ENCODE results near the gene MDGA2.

DNA sequence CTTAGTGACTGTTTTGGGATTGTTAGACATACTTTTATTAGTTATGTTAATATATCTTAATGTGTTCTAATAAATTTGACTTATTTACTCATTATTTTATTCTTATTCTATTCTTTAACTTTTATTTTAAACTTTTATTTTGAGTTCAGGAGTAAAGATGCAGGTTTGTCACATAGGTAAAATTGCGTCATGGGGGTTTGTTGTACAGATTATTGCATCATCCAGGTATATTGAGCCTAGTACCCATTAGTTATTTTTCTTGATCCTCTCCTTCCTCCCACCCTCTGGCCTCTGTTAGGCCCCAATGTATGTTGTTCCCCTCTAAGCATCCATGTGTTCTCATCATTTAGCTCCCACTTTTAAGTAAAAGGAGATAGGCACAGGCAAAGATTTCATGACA lies 495.5 kb downstream of the MDGA2 start:
- TF ChIP-seq, protein P1, sequence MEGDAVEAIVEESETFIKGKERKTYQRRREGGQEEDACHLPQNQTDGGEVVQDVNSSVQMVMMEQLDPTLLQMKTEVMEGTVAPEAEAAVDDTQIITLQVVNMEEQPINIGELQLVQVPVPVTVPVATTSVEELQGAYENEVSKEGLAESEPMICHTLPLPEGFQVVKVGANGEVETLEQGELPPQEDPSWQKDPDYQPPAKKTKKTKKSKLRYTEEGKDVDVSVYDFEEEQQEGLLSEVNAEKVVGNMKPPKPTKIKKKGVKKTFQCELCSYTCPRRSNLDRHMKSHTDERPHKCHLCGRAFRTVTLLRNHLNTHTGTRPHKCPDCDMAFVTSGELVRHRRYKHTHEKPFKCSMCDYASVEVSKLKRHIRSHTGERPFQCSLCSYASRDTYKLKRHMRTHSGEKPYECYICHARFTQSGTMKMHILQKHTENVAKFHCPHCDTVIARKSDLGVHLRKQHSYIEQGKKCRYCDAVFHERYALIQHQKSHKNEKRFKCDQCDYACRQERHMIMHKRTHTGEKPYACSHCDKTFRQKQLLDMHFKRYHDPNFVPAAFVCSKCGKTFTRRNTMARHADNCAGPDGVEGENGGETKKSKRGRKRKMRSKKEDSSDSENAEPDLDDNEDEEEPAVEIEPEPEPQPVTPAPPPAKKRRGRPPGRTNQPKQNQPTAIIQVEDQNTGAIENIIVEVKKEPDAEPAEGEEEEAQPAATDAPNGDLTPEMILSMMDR (IDR thresholded peaks at IDR 0.05) = no peak
- TF ChIP-seq RXRA (IDR thresholded peaks at IDR 0.05; ENCODE audit: borderline replicate concordance, low read depth) (no peak), EP300 (IDR thresholded peaks at IDR 0.05; ENCODE audit: borderline replicate concordance in 1 of 2, low read depth in 1 of 2, low read length in 1 of 2) (no peak), GABPA (IDR thresholded peaks at IDR 0.05; ENCODE audit: low read depth) (no peak), MXI1 (IDR thresholded peaks at IDR 0.05; ENCODE audit: low read depth, low read length) (no peak), MEF2A (IDR thresholded peaks at IDR 0.05; ENCODE audit: borderline replicate concordance, low read depth) (no peak), TAF1 (IDR thresholded peaks at IDR 0.05; ENCODE audit: borderline replicate concordance, low read depth, low read length) (no peak)
- TF ChIP-seq, protein P2, sequence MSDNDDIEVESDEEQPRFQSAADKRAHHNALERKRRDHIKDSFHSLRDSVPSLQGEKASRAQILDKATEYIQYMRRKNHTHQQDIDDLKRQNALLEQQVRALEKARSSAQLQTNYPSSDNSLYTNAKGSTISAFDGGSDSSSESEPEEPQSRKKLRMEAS (IDR thresholded peaks at IDR 0.05; ENCODE audit: low read depth) = no peak
- TF ChIP-seq, protein P3, sequence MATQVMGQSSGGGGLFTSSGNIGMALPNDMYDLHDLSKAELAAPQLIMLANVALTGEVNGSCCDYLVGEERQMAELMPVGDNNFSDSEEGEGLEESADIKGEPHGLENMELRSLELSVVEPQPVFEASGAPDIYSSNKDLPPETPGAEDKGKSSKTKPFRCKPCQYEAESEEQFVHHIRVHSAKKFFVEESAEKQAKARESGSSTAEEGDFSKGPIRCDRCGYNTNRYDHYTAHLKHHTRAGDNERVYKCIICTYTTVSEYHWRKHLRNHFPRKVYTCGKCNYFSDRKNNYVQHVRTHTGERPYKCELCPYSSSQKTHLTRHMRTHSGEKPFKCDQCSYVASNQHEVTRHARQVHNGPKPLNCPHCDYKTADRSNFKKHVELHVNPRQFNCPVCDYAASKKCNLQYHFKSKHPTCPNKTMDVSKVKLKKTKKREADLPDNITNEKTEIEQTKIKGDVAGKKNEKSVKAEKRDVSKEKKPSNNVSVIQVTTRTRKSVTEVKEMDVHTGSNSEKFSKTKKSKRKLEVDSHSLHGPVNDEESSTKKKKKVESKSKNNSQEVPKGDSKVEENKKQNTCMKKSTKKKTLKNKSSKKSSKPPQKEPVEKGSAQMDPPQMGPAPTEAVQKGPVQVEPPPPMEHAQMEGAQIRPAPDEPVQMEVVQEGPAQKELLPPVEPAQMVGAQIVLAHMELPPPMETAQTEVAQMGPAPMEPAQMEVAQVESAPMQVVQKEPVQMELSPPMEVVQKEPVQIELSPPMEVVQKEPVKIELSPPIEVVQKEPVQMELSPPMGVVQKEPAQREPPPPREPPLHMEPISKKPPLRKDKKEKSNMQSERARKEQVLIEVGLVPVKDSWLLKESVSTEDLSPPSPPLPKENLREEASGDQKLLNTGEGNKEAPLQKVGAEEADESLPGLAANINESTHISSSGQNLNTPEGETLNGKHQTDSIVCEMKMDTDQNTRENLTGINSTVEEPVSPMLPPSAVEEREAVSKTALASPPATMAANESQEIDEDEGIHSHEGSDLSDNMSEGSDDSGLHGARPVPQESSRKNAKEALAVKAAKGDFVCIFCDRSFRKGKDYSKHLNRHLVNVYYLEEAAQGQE (IDR thresholded peaks at IDR 0.05; ENCODE audit: low read depth, low read length) = no peak

All from SK-N-SH (cell line).